Subcutaneous abdominal adipose tissue (tissue), 5 donors: ENCODE measurements around the gene ABHD17A.
A peak's percentile ranks its signal among the peaks of the same experiment; 100 is the strongest.

Experiments used
- H3K27ac ChIP-seq: one replicate; pipeline ENCODE4 v1.7.0; 2013; ENCODE audit warnings: low read depth, mild to moderate bottlenecking, inconsistent platforms, low read length, moderate library complexity
- H3K27me3 ChIP-seq, 5 donors: one replicate each; pipeline ENCODE4 v1.7.0; 2013; ENCODE audit warnings: low read length in 5 of 5, inconsistent platforms in 1 of 5; ENCODE audit not compliant: control insufficient read depth in 5 of 5, insufficient read depth in 4 of 5
- H3K36me3 ChIP-seq, 5 donors: one replicate each; pipeline ENCODE4 v1.7.0; 2013; ENCODE audit warnings: low read length in 5 of 5; ENCODE audit not compliant: control insufficient read depth in 5 of 5, insufficient read depth in 5 of 5
- H3K4me1 ChIP-seq, 5 donors: one replicate each; pipeline ENCODE4 v1.7.0; 2013; ENCODE audit warnings: low read length in 5 of 5, mild to moderate bottlenecking in 3 of 5, moderate library complexity in 1 of 5; ENCODE audit not compliant: control insufficient read depth in 5 of 5, insufficient read depth in 5 of 5
- H3K4me3 ChIP-seq, 5 donors: one replicate each; pipeline ENCODE4 v1.7.0; 2013; ENCODE audit warnings: low read length in 5 of 5, low read depth in 1 of 5
- H3K9ac ChIP-seq, 5 donors: one replicate each; pipeline ENCODE4 v1.7.0; 2013; ENCODE audit warnings: low read length in 5 of 5, mild to moderate bottlenecking in 4 of 5, moderate library complexity in 3 of 5
- H3K9me3 ChIP-seq, 5 donors: one replicate each; pipeline ENCODE4 v1.7.0; 2013; ENCODE audit warnings: low read length in 5 of 5; ENCODE audit not compliant: control insufficient read depth in 5 of 5
- donor health status: healthy.
- donor health status: healthy.
- donor health status: healthy.
- donor health status: healthy.
- donor health status: healthy.

The ABHD17A gene

GRCh38 chr19:1856345-1856697, 29.0 kb downstream of the ABHD17A start:
- H3K36me3 ChIP-seq = no peaks in the 10 kb centered on the region
- H3K27ac ChIP-seq = peak overlapping the region; percentile 65
- peaks cover 0 to 18% (median 10%) of the 10 kb centered on the region in 5 donors for H3K27me3 ChIP-seq
- peaks cover 0 to 79% (median 68%) of the 10 kb centered on the region in 5 donors for H3K4me1 ChIP-seq
- peak overlapping the region; percentile 26 to 73 (median 60) for H3K9ac ChIP-seq
- no peaks in the 10 kb centered on the region for H3K9me3 ChIP-seq
- H3K4me3 ChIP-seq = peak overlapping the region in 4 of 5 donors; percentile 45 to 68 (median 60)

DNA sequence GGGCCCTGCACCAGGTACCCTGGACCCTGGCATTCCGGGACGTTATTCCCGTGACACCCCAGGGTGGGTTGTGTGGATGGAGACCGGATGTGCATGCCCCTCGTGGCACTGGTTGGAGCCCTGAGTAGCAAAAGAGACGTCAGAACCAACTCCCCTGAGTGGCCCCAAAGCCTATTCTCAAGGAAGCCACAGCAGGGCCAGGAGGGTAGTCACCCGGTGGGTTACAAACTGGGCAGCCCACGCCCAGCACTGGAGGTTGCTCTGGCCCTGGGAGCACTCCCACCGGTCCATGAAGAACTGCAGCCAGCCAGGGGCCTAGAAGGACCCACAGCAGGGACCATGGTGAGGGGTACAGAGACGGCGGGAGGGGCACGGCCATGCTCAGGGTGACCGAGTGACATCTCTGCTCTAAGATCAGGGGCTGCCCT, 29.5 kb downstream of the ABHD17A start:
- Histone ChIP-seq H3K4me3 (peak overlapping the region; percentile 45 to 68 (median 62)), H3K4me1 (peaks cover 0 to 75% (median 63%) of the 10 kb centered on the region in 5 donors), H3K27ac (peak overlapping the region; percentile 65), H3K36me3 (no peaks in the 10 kb centered on the region), H3K9me3 (no peaks in the 10 kb centered on the region), H3K9ac (peak overlapping the region in 4 of 5 donors; percentile 26 to 73 (median 66)), H3K27me3 (peaks cover 0 to 18% (median 10%) of the 10 kb centered on the region in 5 donors)

- Histone ChIP-seq H3K27ac (peak overlapping the region; percentile 65), H3K4me1 (peaks cover 0 to 69% (median 57%) of the 10 kb centered on the region in 5 donors), H3K27me3 (peaks cover 0 to 16% (median 10%) of the 10 kb centered on the region in 5 donors), H3K9ac (peak overlapping the region in 4 of 5 donors; percentile 26 to 73 (median 66)), H3K9me3 (no peaks in the 10 kb centered on the region), H3K36me3 (no peaks in the 10 kb centered on the region), H3K4me3 (peak overlapping the region; percentile 45 to 68 (median 62))
These were observed 30.1 kb downstream of the ABHD17A start for GRCh38 chr19:1855040-1855827.

- H3K9me3 ChIP-seq = no peaks in the 10 kb centered on the region
- H3K36me3 ChIP-seq = no peaks in the 10 kb centered on the region
- H3K4me1 ChIP-seq = peaks cover 0 to 62% (median 52%) of the 10 kb centered on the region in 5 donors
- peak overlapping the region in 1 of 5 donors; percentile 37 for H3K4me3 ChIP-seq
- H3K27ac ChIP-seq = peak overlapping the region; percentile 57
- H3K9ac ChIP-seq = peak overlapping the region in 1 of 5 donors; percentile 25
- peaks cover 0 to 16% (median 10%) of the 10 kb centered on the region in 5 donors for H3K27me3 ChIP-seq
These were observed 30.7 kb downstream of the ABHD17A start for GRCh38 chr19:1854542-1855039.

DNA sequence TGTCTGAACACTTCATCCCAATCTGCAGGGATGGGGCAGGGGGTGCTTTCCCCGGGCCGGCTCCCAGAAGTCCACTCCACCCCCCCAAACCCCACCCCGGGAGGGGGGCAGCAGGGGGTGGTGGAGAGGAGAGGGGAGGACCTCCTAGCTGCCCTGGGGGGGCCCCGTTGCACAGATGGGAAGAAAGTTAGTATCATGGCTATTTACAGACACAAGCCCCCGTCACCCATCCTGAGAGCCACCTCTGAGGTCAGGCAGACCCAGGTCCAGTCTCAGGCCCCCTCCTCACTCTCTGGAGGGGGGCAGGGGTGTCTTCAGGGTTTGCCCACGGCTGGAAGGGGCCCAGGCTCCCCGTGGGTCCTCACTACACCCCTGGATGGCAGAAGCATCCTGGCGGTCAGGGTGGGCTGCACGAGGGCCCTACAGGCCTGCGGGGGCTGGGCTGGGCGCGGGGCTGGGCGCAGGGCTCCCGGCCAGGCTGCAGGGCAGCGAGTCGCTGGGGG, 31.2 kb downstream of the ABHD17A start:
- Histone ChIP-seq H3K36me3 (no peaks in the 10 kb centered on the region), H3K4me1 (peaks cover 0 to 57% (median 48%) of the 10 kb centered on the region in 5 donors), H3K27me3 (peaks cover 0 to 13% (median 10%) of the 10 kb centered on the region in 5 donors), H3K4me3 (no peak overlapping the region), H3K9ac (no peak overlapping the region), H3K27ac (no peak overlapping the region), H3K9me3 (no peaks in the 10 kb centered on the region)

DNA sequence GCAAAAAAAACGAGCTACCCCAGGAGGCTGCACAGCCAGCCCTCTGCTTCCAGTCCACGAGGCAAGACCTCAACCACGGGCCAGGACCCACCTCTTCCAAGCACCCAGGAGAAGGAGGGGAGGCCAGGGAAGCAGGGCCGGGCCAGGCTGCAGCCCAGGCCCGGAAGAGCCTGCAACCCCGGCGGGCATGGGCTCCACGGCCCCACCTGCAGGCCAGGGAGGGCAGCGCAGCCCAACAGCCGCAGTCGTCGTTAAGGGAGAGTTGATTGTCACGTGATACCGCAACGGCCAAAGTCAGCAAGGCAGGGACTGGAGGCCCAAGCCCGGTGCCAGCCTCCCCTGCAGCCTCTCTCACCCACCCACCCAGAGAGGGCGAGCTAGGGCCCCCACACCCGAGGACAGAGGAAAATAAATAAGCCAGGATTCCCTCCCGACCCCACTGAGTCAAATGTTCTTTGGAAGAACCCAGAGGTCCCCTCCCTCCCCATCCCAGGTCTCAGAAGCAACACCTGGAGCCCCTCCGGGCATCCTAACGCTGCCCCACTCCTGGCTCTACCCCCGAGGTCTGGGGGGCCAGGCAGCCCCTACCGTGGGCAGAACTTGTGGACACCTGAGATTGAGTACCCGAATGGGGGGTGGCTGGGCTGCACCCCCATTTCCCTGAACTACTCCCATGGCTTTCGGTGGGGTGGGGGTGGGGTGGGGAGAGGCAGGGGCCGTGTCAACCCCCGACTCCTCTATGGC, 31.8 kb downstream of the ABHD17A start:
- Histone ChIP-seq H3K36me3 (no peaks in the 10 kb centered on the region), H3K9ac (no peak overlapping the region), H3K4me3 (no peak overlapping the region), H3K27ac (no peak overlapping the region), H3K27me3 (peaks cover 0 to 12% (median 10%) of the 10 kb centered on the region in 5 donors), H3K4me1 (peaks cover 0 to 56% (median 44%) of the 10 kb centered on the region in 5 donors), H3K9me3 (no peaks in the 10 kb centered on the region)

- H3K4me1 ChIP-seq = peaks cover 0 to 50% (median 37%) of the 10 kb centered on the region in 5 donors
- H3K9ac ChIP-seq = no peak overlapping the region
- peaks cover 0 to 12% (median 10%) of the 10 kb centered on the region in 5 donors for H3K27me3 ChIP-seq
These were observed 32.6 kb downstream of the ABHD17A start for GRCh38 chr19:1852581-1853128.

DNA sequence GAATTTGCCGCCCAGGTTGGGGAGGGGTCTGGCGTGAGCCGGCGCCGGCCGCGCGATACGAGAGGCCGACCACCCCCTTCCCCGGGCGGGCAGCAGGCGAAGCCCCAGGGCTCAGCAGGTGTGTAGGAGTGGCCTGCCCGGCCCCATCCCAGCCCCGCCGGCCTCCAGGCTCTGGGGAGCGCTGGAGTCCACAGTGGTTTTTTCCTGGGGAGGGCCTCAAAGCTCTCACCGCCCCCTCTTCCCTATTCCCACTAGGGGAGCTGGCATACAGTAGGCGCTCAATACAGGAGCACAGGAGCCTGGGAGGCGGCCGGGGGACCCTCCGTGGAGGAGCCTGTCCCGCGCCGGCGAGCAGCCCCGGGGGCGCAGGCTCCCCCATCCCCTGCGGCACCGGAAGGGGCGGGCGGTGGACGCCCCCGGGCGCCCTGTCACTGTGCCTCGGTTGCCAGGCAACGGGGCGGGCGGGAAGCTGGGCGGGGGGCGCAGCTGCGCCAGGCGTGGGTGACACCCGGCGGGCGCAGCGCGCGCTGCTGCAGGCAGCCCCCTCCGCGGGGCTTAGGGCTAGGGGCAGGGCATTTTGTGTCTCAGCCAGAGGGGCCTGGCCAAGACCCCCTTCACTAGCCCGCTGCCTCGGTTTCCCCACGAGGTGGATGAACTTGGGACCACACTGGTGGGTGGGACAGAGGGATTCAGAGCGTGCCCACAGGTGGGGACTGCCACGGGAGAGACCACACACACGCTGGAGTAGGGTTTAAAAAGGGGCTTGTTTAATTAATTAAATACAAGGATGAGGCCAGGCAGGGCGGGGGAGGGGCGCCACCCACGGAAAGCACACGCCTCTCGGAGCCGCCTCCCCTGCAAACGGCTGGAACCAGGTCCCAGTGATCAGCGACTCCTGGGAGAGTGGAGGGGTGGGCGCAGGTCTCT, 33.4 kb downstream of the ABHD17A start:
- no peaks in the 10 kb centered on the region for H3K36me3 ChIP-seq
- H3K9me3 ChIP-seq = no peaks in the 10 kb centered on the region
- H3K4me3 ChIP-seq = no peak overlapping the region
- no peak overlapping the region for H3K27ac ChIP-seq
- H3K27me3 ChIP-seq = peaks cover 0 to 12% (median 9%) of the 10 kb centered on the region in 5 donors
- peaks cover 6 to 52% (median 38%) of the 10 kb centered on the region in 5 donors for H3K4me1 ChIP-seq
- H3K9ac ChIP-seq = no peak overlapping the region

More at GRCh38 chr19:1852581-1853128, 32.6 kb downstream of the ABHD17A start:
- no peaks in the 10 kb centered on the region for H3K36me3 ChIP-seq
- no peak overlapping the region for H3K4me3 ChIP-seq
- H3K27ac ChIP-seq = no peak overlapping the region
- H3K9me3 ChIP-seq = no peaks in the 10 kb centered on the region
